Bronchial epithelial cell (primary cell): ENCODE measurements around the gene CEP131. TPM values are rescaled to one million over a fixed set of nuclear protein-coding genes. Genes with fewer than 3 reads are reported as not detected.

ENCODE experiments used
- DNase-seq: peaks from one replicate; pipeline ENCODE4 v3.0.0-alpha.2; 2010; ENCODE audit warnings: low read depth
- FAIRE-seq: peaks from 2 replicates; lab custom pipeline; 2011; peaks lifted over from hg19 to GRCh38; lab: Jason Lieb, UNC
- H3K27me3 ChIP-seq: 2 replicates; pipeline ENCODE4 v1.5.1; 2011; ENCODE audit warnings: low read length; ENCODE audit not compliant: control insufficient read depth, insufficient read depth
- H3K36me3 ChIP-seq: 2 replicates; pipeline ENCODE4 v1.5.1; 2011; ENCODE audit warnings: low read length; ENCODE audit not compliant: control insufficient read depth, insufficient read depth
- H3K4me3 ChIP-seq: 2 replicates; pipeline ENCODE4 v1.5.1; 2011; ENCODE audit warnings: mild to moderate bottlenecking, low read depth, low read length, control low read depth
- total RNA-seq: library from RNA; depleted of rRNA; stranded (reverse); fragments of >200 nt; gene quantifications from 2 replicates; pipeline ENCODE4 v1.2.1, GENCODE V29; 2014
- TF ChIP-seq, protein P1 (sequence below): IDR thresholded peaks from 2 replicates; pipeline ENCODE4 v1.5.1; 2011; ENCODE audit warnings: mild to moderate bottlenecking, moderate library complexity, low read length, control low read depth, inconsistent platforms; ENCODE audit not compliant: insufficient read depth, severe bottlenecking

The CEP131 gene
- total RNA-seq, 1 donor from 2014 or later, result 9.2 TPM

DNA sequence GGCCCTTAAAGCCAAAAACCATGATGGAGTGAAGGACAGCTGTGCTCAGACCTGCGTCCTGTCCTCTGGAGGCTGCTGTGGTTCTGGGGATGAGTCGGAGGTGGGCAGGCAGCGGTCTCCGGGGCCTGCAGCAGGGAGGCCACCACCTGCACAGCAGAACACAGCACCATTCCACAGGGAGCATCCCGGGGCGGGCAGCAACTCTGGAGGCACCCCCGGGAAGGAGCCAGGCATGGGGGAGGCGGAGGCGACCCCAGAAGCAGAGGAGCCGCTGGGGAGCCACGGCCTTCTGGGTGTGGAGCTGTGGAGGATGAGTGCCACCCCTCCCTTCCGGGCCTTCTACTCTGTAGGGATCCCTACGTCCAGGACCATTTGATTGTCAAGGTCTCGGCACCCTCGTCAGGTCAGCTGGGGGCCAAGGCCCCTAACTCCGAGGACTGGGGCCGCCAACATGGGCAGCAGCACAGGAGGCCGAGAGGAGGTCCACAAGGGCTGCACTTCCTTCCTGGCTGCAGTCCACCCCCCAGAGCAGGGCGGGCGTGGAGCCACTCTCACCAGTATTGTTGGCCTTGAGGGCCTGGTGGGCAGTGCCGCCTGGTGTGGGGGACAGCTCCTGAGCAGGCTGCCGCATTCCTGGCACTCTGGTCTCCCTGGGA lies 23.8 kb downstream of the CEP131 start:
- H3K4me3 ChIP-seq, result no peak overlapping the region
- peaks cover 1% of the 10 kb centered on the region for H3K36me3 ChIP-seq
- H3K27me3 ChIP-seq, result no peaks in the 10 kb centered on the region
- TF ChIP-seq, protein P1, sequence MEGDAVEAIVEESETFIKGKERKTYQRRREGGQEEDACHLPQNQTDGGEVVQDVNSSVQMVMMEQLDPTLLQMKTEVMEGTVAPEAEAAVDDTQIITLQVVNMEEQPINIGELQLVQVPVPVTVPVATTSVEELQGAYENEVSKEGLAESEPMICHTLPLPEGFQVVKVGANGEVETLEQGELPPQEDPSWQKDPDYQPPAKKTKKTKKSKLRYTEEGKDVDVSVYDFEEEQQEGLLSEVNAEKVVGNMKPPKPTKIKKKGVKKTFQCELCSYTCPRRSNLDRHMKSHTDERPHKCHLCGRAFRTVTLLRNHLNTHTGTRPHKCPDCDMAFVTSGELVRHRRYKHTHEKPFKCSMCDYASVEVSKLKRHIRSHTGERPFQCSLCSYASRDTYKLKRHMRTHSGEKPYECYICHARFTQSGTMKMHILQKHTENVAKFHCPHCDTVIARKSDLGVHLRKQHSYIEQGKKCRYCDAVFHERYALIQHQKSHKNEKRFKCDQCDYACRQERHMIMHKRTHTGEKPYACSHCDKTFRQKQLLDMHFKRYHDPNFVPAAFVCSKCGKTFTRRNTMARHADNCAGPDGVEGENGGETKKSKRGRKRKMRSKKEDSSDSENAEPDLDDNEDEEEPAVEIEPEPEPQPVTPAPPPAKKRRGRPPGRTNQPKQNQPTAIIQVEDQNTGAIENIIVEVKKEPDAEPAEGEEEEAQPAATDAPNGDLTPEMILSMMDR, result no peak
- DNase-seq (no peak), FAIRE-seq (no peak)

DNA sequence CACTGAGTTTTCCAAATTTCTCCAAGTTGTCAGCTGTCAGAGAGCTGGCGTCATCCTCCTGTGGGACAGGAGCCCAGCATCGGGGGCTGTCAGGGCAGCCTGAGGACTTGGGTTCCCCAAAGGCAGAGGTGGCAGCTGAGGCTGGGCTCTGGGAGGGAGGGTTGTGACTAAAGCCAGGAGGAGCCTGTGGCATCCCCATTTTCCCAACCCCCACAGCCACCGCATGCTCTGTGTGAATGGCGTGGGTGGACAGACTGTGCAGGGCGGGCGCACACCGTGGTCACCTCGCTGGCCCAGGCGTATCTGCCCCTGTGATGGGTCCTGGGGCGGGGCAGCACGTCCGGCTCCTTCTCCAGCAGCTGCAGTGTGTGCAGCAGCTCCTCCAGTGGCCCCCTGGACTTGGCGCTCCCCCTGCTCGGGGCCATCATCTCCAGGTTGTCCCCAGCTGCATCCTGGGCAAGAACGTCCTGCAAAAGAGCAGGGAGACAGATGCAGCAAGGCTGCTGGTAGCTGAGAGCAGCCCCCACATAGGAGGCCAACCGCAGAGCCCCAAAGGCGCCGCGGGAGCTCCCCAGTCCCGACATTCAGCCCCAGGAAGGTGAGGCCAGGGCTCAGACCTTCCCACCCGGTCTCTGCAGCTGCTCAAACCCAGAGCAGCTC lies 24.8 kb downstream of the CEP131 start:
- Histone ChIP-seq H3K4me3 (no peak overlapping the region), H3K27me3 (no peaks in the 10 kb centered on the region), H3K36me3 (peaks cover 1% of the 10 kb centered on the region)
- FAIRE-seq (no peak), DNase-seq (no peak)
- TF ChIP-seq, protein P1, result no peak

DNA sequence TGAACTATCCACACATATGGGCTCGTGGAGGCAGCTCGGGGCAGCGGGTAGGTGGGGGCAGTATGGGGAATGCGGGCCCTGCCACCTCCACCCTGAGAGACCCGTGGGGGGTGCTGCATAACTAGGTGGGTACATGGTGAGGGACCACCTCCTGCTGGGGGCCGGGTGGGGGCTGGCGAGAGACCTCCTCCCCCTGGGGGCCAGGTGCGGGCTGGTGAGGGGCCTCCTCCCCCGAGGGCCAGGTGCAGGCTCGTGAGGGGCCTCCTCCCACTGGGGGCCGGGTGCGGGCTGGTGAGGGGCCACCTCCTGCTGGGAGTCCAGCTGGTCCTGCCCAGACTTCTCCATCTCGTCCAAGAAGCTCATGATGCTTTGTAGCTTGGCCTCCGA lies 25.4 kb downstream of the CEP131 start:
- no peak for FAIRE-seq
- Histone ChIP-seq H3K4me3 (no peak overlapping the region), H3K27me3 (no peaks in the 10 kb centered on the region), H3K36me3 (peaks cover 1% of the 10 kb centered on the region)
- DNase-seq, result no peak
- TF ChIP-seq, protein P1, result no peak

DNA sequence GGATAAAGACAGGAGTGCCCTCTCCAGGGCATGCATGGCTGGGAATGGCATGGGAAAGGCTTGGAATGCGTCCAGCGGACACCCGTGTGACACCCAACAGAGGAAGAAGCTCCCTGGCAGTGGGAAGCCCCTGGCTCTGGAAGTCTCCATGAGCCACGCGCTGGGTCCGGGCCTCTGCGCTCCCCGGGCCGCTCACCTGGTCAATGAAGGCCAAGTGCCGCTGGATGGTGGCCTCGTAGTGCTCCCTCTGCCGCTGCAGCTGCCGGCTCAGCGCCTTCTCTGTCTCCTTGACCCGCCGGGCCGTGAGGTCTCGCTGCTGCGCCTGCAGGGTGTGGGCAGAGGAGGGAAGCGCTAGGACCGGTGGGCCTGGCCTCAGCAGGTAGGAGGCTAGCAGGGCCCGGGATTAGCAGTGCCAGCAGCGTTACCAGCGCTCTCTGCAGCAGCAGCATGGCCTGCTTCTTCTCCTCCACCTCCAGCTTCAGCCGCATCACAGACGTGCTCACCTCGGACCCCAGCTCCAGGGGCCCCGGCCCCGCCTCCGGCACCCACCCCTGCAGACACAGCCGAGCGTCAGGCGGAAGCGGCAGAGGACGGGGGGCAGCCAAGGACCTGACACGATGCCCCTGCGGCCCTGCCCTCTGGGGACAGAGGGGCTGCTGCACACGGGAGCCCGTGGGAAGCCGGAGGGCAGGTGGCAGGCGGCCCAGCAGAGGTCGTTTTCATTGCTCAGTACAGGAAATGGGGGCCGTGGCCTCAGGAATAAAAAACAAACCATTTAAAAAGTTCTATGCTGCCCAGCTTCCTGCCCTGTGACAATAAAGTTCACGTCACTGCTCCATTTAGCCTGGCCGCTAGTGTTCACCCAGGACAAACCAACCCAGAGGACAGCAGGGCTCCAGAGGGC lies 26.0 kb downstream of the CEP131 start:
- H3K36me3 ChIP-seq, result peaks cover 1% of the 10 kb centered on the region
- TF ChIP-seq, protein P1, result no peak
- DNase-seq (no peak), FAIRE-seq (no peak)
- no peak overlapping the region for H3K4me3 ChIP-seq
- no peaks in the 10 kb centered on the region for H3K27me3 ChIP-seq

DNA sequence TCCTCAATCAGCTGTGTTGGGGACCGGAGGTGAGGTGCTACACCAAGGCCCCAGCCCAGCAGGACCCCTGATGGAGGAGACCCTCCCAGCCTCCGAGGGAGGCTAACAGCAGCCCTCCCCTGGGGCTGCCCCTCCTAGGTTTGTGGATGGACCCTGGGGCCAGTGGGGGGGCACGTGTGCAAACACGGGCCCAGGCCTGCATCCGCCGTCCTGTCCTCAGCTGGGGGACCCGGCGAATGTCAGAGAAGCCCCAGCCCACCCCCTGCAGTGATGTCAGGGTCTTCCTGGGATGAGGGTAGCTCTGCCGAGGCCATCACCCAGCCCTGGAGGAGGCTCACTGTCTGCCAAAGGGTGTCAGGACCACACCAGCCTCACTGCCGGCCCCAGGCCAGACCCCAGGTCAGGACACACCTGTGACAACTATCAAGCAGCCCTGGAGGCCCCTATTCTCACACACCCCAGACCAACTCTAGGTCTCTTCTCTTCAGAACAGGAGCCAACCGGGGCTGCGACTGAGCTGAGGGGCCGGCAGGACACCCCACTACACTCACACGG lies 26.7 kb downstream of the CEP131 start:
- H3K4me3 ChIP-seq, result no peak overlapping the region
- FAIRE-seq (no peak), DNase-seq (no peak)
- H3K36me3 ChIP-seq, result peaks cover 1% of the 10 kb centered on the region
- TF ChIP-seq, protein P1, result no peak
- no peaks in the 10 kb centered on the region for H3K27me3 ChIP-seq
